ENCODE measurements around the gene BICD1. TPM values are rescaled to one million over a fixed set of nuclear protein-coding genes. Genes with fewer than 3 reads are reported as not detected.
A peak's percentile ranks its signal among the peaks of the same experiment; 100 is the strongest.

BICD1 gene
- total and polyA plus RNA-seq, 2 of the 13 experiments (the other 11 are each of a cell fraction or from before 2014, with no cell fraction given) = 4.5 to 5.2 TPM

DNA sequence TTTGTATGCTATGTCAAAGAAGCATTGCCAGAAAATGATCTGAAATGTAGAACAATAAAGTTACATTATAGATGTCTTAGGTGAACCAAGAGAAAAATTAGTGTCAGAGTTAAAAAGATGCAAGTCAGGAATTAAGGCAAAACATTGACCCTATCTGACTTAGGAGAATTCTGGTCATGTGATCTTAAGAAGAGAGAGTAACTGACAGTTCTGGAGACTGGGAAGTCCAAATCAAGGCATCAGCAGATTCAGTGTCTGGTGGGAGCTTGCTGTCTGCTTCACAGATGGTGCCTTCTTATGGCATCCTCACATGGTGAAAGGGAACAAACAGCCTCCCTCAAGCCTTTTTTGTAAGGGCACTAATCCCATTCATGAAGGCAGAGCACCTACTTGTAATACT lies 42.8 kb downstream of the BICD1 start:
- in situ Hi-C loops (cut with HindIII; ENCODE audit: extremely low pct_ligation_motif_present, low pct_unique_long_range_greater_than_20kb) = no loop called here
- no peak overlapping the region for H3K4me3 ChIP-seq (replicated peaks in 1 of 3; ENCODE audit: insufficient read depth in 1 of 3, low read depth in 2 of 3, low read length in 3 of 3)

DNA sequence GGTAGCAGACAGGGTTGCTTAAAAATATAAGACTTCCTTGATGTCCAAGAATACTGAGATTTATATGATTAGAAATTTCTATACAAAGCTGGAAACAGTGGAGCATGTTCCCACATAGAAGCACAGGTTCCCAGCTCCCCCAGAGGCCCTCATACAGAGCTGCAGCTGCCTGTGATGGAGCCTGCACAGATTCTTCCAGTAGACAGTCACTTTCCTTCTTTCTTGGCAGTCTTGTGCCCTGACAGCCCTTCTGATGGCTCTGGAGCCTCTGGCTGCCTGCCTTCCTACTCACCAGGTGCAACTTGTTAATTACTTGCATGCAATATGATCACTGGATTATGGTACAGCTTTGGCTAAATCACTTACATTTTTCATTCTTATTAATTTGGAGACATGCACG lies 44.4 kb downstream of the BICD1 start:
- H3K9me3 ChIP-seq (ENCODE audit: low read length) = no peaks in the 10 kb centered on the region
- H2AFZ ChIP-seq (ENCODE audit: low read length) = no peak overlapping the region
- intact Hi-C loops (cut with micrococcal nuclease; ENCODE audit: unreplicated experiment) = no loop called here
- TF ChIP-seq AGO2 (optimal IDR thresholded peaks at IDR 0.05; ENCODE audit: low read depth, low read length) = no peak
- no peak for TF ChIP-seq HOXA7 (CRISPR knock-in tag; IDR thresholded peaks at IDR 0.05)
- no peak overlapping the region for H3K4me3 ChIP-seq (replicated peaks in 1 of 3; ENCODE audit: insufficient read depth in 1 of 3, low read depth in 2 of 3, low read length in 3 of 3)
- BruUV-seq (replicated peaks) = no TSS peak
- H3K27me3 ChIP-seq (ENCODE audit: control insufficient read depth in 1 of 2, insufficient read depth in 2 of 2, low read length in 2 of 2) = no peaks in the 10 kb centered on the region
- no peak for DNase-seq (ENCODE audit: low spot score)
- H4K20me1 ChIP-seq (ENCODE audit: insufficient read depth, low read length) = no peaks in the 10 kb centered on the region
- no peak for ATAC-seq
- POLR2A ChIA-PET = no interaction called here
- H3K9ac ChIP-seq (ENCODE audit: insufficient read depth, low read depth, low read length) = no peak overlapping the region
- CTCF ChIA-PET (ENCODE audit: low intra/inter-chr PET ratio, low total read pairs) = no interaction called here
- H3K36me3 ChIP-seq (replicated peaks in 1 of 2; ENCODE audit: control insufficient read depth in 1 of 2, insufficient read depth in 2 of 2, low read length in 2 of 2) = no peaks in the 10 kb centered on the region
- no peak overlapping the region for H3K27ac ChIP-seq (ENCODE audit: extremely low read length, insufficient read depth, low read length)
- 100% methylated on average over 1 of the region's 1 CpG for WGBS (ENCODE audit: low lambda C conversion rate)
- FAIRE-seq = no peak
- H3K79me2 ChIP-seq (ENCODE audit: insufficient read depth, low read length) = no peaks in the 10 kb centered on the region
- no peak overlapping the region for H3K4me2 ChIP-seq (ENCODE audit: low read depth, low read length)
- H3K4me1 ChIP-seq (ENCODE audit: insufficient read depth, low read length) = no peaks in the 10 kb centered on the region
- in situ Hi-C loops (cut with HindIII; ENCODE audit: extremely low pct_ligation_motif_present, low pct_unique_long_range_greater_than_20kb) = no loop called here

More for the DNA sequence above, 42.8 kb downstream of the BICD1 start:
- Histone ChIP-seq H3K4me1 (ENCODE audit: insufficient read depth, low read length) (no peaks in the 10 kb centered on the region), H3K27me3 (ENCODE audit: control insufficient read depth in 1 of 2, insufficient read depth in 2 of 2, low read length in 2 of 2) (no peaks in the 10 kb centered on the region), H4K20me1 (ENCODE audit: insufficient read depth, low read length) (no peaks in the 10 kb centered on the region), H3K4me2 (ENCODE audit: low read depth, low read length) (no peak overlapping the region), H3K9me3 (ENCODE audit: low read length) (no peaks in the 10 kb centered on the region), H2AFZ (ENCODE audit: low read length) (no peak overlapping the region), H3K79me2 (ENCODE audit: insufficient read depth, low read length) (peaks cover 1% of the 10 kb centered on the region), H3K9ac (ENCODE audit: insufficient read depth, low read depth, low read length) (no peak overlapping the region), H3K36me3 (replicated peaks in 1 of 2; ENCODE audit: control insufficient read depth in 1 of 2, insufficient read depth in 2 of 2, low read length in 2 of 2) (no peaks in the 10 kb centered on the region), H3K27ac (ENCODE audit: extremely low read length, insufficient read depth, low read length) (no peak overlapping the region)
- ChIA-PET POLR2A (no interaction called here), CTCF (ENCODE audit: low intra/inter-chr PET ratio, low total read pairs) (no interaction called here)
- no peak for DNase-seq (ENCODE audit: low spot score)
- intact Hi-C loops (cut with micrococcal nuclease; ENCODE audit: unreplicated experiment) = no loop called here
- no peak for FAIRE-seq
- no TSS peak for BruUV-seq (replicated peaks)
- TF ChIP-seq REPIN1 (CRISPR knock-in tag; IDR thresholded peaks at IDR 0.05; ENCODE audit: borderline replicate concordance, low read depth) = no peak
- TF ChIP-seq ZNF564 (CRISPR knock-in tag; IDR thresholded peaks at IDR 0.05) = peak; percentile 87; the same call in 1 of the 2 replicates
- ATAC-seq = no peak

Data from HepG2 (cell line).